ENCODE results near the gene HRK. TPM values are rescaled to one million over a fixed set of nuclear protein-coding genes. Genes with fewer than 3 reads are reported as not detected.
A peak's percentile ranks its signal among the peaks of the same experiment; 100 is the strongest.

Gene HRK
- total and polyA plus RNA-seq, 2 of the 8 experiments (the other 6 are each of a cell fraction or from before 2014, with no cell fraction given) = 1.6 to 2.7 TPM

DNA sequence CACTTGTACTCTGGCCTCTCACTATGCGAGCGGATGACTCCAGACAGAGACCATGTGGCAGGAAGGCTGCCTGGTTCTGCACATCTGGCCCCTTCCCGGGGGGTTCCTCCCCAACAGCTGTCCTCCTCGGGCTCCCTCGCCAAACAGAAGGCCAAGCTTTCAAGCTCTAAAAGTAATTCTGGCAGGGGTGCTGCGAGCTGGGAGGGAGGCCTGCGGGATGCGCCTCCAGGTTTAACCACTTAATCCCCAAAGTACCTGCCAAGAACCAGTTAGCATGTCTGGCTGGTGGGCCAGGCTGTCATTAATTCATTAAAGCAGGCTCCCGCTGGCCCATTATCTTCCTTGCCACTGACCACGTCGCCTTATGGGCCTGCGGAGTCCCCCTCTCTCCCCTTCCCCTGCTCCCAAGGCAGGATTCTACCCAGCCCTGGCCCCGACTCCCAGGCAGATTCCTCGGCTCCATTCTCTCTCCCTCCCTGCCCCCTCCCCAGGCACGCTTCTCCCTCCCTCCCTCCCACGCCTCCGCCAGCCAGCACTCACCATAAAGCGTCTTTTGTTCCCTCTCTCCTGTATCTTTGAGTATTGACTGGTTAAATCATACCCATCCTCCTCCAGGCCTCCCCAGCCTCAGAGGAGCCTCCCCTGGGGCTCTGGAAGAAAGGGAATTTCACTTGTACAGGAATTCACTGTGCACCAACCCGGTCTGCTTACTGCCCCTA lies 4.9 kb downstream of the HRK start (continued):
- TF ChIP-seq, protein P1, sequence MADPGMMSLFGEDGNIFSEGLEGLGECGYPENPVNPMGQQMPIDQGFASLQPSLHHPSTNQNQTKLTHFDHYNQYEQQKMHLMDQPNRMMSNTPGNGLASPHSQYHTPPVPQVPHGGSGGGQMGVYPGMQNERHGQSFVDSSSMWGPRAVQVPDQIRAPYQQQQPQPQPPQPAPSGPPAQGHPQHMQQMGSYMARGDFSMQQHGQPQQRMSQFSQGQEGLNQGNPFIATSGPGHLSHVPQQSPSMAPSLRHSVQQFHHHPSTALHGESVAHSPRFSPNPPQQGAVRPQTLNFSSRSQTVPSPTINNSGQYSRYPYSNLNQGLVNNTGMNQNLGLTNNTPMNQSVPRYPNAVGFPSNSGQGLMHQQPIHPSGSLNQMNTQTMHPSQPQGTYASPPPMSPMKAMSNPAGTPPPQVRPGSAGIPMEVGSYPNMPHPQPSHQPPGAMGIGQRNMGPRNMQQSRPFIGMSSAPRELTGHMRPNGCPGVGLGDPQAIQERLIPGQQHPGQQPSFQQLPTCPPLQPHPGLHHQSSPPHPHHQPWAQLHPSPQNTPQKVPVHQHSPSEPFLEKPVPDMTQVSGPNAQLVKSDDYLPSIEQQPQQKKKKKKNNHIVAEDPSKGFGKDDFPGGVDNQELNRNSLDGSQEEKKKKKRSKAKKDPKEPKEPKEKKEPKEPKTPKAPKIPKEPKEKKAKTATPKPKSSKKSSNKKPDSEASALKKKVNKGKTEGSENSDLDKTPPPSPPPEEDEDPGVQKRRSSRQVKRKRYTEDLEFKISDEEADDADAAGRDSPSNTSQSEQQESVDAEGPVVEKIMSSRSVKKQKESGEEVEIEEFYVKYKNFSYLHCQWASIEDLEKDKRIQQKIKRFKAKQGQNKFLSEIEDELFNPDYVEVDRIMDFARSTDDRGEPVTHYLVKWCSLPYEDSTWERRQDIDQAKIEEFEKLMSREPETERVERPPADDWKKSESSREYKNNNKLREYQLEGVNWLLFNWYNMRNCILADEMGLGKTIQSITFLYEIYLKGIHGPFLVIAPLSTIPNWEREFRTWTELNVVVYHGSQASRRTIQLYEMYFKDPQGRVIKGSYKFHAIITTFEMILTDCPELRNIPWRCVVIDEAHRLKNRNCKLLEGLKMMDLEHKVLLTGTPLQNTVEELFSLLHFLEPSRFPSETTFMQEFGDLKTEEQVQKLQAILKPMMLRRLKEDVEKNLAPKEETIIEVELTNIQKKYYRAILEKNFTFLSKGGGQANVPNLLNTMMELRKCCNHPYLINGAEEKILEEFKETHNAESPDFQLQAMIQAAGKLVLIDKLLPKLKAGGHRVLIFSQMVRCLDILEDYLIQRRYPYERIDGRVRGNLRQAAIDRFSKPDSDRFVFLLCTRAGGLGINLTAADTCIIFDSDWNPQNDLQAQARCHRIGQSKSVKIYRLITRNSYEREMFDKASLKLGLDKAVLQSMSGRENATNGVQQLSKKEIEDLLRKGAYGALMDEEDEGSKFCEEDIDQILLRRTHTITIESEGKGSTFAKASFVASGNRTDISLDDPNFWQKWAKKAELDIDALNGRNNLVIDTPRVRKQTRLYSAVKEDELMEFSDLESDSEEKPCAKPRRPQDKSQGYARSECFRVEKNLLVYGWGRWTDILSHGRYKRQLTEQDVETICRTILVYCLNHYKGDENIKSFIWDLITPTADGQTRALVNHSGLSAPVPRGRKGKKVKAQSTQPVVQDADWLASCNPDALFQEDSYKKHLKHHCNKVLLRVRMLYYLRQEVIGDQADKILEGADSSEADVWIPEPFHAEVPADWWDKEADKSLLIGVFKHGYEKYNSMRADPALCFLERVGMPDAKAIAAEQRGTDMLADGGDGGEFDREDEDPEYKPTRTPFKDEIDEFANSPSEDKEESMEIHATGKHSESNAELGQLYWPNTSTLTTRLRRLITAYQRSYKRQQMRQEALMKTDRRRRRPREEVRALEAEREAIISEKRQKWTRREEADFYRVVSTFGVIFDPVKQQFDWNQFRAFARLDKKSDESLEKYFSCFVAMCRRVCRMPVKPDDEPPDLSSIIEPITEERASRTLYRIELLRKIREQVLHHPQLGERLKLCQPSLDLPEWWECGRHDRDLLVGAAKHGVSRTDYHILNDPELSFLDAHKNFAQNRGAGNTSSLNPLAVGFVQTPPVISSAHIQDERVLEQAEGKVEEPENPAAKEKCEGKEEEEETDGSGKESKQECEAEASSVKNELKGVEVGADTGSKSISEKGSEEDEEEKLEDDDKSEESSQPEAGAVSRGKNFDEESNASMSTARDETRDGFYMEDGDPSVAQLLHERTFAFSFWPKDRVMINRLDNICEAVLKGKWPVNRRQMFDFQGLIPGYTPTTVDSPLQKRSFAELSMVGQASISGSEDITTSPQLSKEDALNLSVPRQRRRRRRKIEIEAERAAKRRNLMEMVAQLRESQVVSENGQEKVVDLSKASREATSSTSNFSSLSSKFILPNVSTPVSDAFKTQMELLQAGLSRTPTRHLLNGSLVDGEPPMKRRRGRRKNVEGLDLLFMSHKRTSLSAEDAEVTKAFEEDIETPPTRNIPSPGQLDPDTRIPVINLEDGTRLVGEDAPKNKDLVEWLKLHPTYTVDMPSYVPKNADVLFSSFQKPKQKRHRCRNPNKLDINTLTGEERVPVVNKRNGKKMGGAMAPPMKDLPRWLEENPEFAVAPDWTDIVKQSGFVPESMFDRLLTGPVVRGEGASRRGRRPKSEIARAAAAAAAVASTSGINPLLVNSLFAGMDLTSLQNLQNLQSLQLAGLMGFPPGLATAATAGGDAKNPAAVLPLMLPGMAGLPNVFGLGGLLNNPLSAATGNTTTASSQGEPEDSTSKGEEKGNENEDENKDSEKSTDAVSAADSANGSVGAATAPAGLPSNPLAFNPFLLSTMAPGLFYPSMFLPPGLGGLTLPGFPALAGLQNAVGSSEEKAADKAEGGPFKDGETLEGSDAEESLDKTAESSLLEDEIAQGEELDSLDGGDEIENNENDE (IDR thresholded peaks at IDR 0.05; ENCODE audit: insufficient replicate concordance, low read length) = no peak
- TF ChIP-seq EZH2 (IDR thresholded peaks at IDR 0.05; ENCODE audit: low read depth, low read length, severe bottlenecking) (no peak), KDM4A (IDR thresholded peaks at IDR 0.05; ENCODE audit: low read depth, low read length, severe bottlenecking) (peak; percentile 37), CEBPB (IDR thresholded peaks at IDR 0.05; ENCODE audit: low read depth, low read length) (no peak), KDM5A (IDR thresholded peaks at IDR 0.05; ENCODE audit: low read length) (no peak), SIN3A (conservative IDR thresholded peaks at IDR 0.05 in 1 of 2, IDR thresholded peaks at IDR 0.05 in 1 of 2; ENCODE audit: low read depth in 1 of 2, low read length in 2 of 2) (peak; percentile 47 to 56; a peak in 1 of 4 replicates), ASH2L (IDR thresholded peaks at IDR 0.05; ENCODE audit: low read length) (peak; percentile 38)
- TF ChIP-seq, protein P2, sequence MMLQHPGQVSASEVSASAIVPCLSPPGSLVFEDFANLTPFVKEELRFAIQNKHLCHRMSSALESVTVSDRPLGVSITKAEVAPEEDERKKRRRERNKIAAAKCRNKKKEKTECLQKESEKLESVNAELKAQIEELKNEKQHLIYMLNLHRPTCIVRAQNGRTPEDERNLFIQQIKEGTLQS (IDR thresholded peaks at IDR 0.05; ENCODE audit: insufficient read depth, low read depth, low read length) = no peak
- TF ChIP-seq, protein P3, sequence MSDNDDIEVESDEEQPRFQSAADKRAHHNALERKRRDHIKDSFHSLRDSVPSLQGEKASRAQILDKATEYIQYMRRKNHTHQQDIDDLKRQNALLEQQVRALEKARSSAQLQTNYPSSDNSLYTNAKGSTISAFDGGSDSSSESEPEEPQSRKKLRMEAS (IDR thresholded peaks at IDR 0.05) = no peak
